H1 (cell line): ENCODE data around the gene GNB1L. TPM values are rescaled to one million over a fixed set of nuclear protein-coding genes. Genes with fewer than 3 reads are reported as not detected.
A peak's percentile ranks its signal among the peaks of the same experiment; 100 is the strongest.

ENCODE experiments used
- CTCF ChIA-PET: fragments of 300-600 bp; sonication (Branson Sonifier 250); formaldehyde crosslinking; loops from one replicate; lab custom pipeline; 2021; ENCODE audit not compliant: partially characterized antibody; lab: Charles Lee
- POLR2A ChIA-PET: fragments of 300-600 bp; sonication (Branson Sonifier 250); formaldehyde crosslinking; loops from one replicate; lab custom pipeline; 2021; ENCODE audit warnings: inconsistent platforms; ENCODE audit not compliant: partially characterized antibody; lab: Charles Lee
- DNase-seq, 2 experiments: peaks; one replicate each; pipeline versions ENCODE4 v3.0.0 to v3.0.0-alpha.2; 2010 to 2022; ENCODE audit warnings: low spot score in 2 of 2, low read depth in 1 of 2, mixed read lengths in 1 of 2
- FAIRE-seq: peaks from 2 replicates; lab custom pipeline; 2011; peaks lifted over from hg19 to GRCh38; lab: Jason Lieb, UNC
- H2AFZ ChIP-seq: 2 replicates; pipeline ENCODE4 v1.8.1; 2012; ENCODE audit warnings: low read length, inconsistent platforms
- H2AK5ac ChIP-seq: 2 replicates; pipeline ENCODE4 v1.6.1; 2013; ENCODE audit warnings: low read depth, low read length
- H2BK120ac ChIP-seq: replicated peaks from 2 replicates; pipeline ENCODE3; 2013; ENCODE audit warnings: low read depth, low read length, inconsistent platforms
- H2BK12ac ChIP-seq: 2 replicates; pipeline ENCODE4 v1.6.1; 2013; ENCODE audit warnings: low read depth, low read length
- H2BK15ac ChIP-seq: 2 replicates; pipeline ENCODE4 v1.6.1; 2013; ENCODE audit warnings: low read length
- H2BK20ac ChIP-seq: 2 replicates; pipeline ENCODE4 v1.6.1; 2013; ENCODE audit warnings: low read length
- H2BK5ac ChIP-seq: 2 replicates; pipeline ENCODE4 v1.6.1; 2013; ENCODE audit warnings: low read depth, low read length
- H3K14ac ChIP-seq: 2 replicates; pipeline ENCODE4 v1.6.1; 2013; ENCODE audit warnings: inconsistent platforms; ENCODE audit not compliant: insufficient read length
- H3K18ac ChIP-seq: 2 replicates; pipeline ENCODE4 v1.6.1; 2013; ENCODE audit warnings: low read length; ENCODE audit errors: extremely low read depth
- H3K23ac ChIP-seq: 2 replicates; pipeline ENCODE4 v1.6.1; 2013; ENCODE audit warnings: inconsistent platforms; ENCODE audit not compliant: insufficient read length
- H3K23me2 ChIP-seq: 2 replicates; pipeline ENCODE4 v1.6.1; 2013; ENCODE audit warnings: low read depth, low read length
- H3K27ac ChIP-seq: 2 replicates; pipeline ENCODE4 v1.6.1; 2011; ENCODE audit warnings: low read depth, low read length, inconsistent platforms
- H3K27me3 ChIP-seq, 4 experiments: replicated peaks in 1 of 4; 1 replicate in 1 of 4; 2 replicates in 3 of 4; pipeline versions ENCODE4 v1.6.1 to v1.8.1; 2011 to 2013; ENCODE audit warnings: low read length in 3 of 4, mild to moderate bottlenecking in 3 of 4, inconsistent platforms in 2 of 4, mixed read lengths in 2 of 4, moderate library complexity in 1 of 4; ENCODE audit not compliant: control insufficient read depth in 3 of 4, insufficient read depth in 3 of 4; ENCODE audit errors: extremely low read depth in 1 of 4
- H3K36me3 ChIP-seq, 4 experiments: 2 replicates each; pipeline versions ENCODE4 v1.6.1 to v1.8.1; 2011 to 2013; ENCODE audit warnings: mild to moderate bottlenecking in 4 of 4, low read length in 3 of 4, moderate library complexity in 2 of 4, control low read depth in 1 of 4, inconsistent platforms in 1 of 4; ENCODE audit not compliant: insufficient read depth in 4 of 4, control insufficient read depth in 2 of 4
- H3K4ac ChIP-seq: replicated peaks from 2 replicates; pipeline ENCODE3; 2013; ENCODE audit warnings: low read length, low read depth, mixed read lengths, inconsistent platforms; ENCODE audit not compliant: insufficient read length
- H3K4me1 ChIP-seq, 4 experiments: replicated peaks in 1 of 4; 1 replicate in 1 of 4; 2 replicates in 3 of 4; pipeline versions ENCODE4 v1.6.1 to v1.8.1; 2011 to 2013; ENCODE audit warnings: low read length in 3 of 4, inconsistent platforms in 2 of 4, mixed read lengths in 1 of 4; ENCODE audit not compliant: insufficient read depth in 4 of 4, control insufficient read depth in 3 of 4
- H3K4me2 ChIP-seq, 2 experiments: 2 replicates each; pipeline versions ENCODE4 v1.6.1 to v1.8.1; 2011 to 2013; ENCODE audit warnings: low read depth in 2 of 2, low read length in 2 of 2, control low read depth in 1 of 2, inconsistent platforms in 1 of 2, mild to moderate bottlenecking in 1 of 2; ENCODE audit not compliant: insufficient read depth in 1 of 2
- H3K4me3 ChIP-seq, 4 experiments: fragments of 200-600, 300-600 bp in 1 of 4; sonication (generic), shearing (Covaris generic), sonication (Bioruptor Twin) in 1 of 4; 2 replicates each; pipeline versions ENCODE4 v1.5.1 to v1.8.1; 2011 to 2016; ENCODE audit warnings: low read length in 4 of 4, low read depth in 3 of 4, control low read depth in 2 of 4, inconsistent platforms in 2 of 4, mild to moderate bottlenecking in 2 of 4, mixed read lengths in 1 of 4, moderate library complexity in 1 of 4; ENCODE audit not compliant: insufficient read depth in 2 of 4; ENCODE audit errors: extremely low read depth in 1 of 4
- H3K56ac ChIP-seq: replicated peaks from 2 replicates; pipeline ENCODE3; 2013; ENCODE audit warnings: low read depth, mild to moderate bottlenecking, mixed read lengths, low read length, inconsistent platforms; ENCODE audit not compliant: insufficient read length
- H3K79me1 ChIP-seq: 2 replicates; pipeline ENCODE4 v1.6.1; 2013; ENCODE audit warnings: low read depth, low read length, control low read depth
- H3K79me2 ChIP-seq, 2 experiments: 2 replicates each; pipeline versions ENCODE4 v1.6.1 to v1.8.1; 2012 to 2013; ENCODE audit warnings: low read length in 2 of 2, mild to moderate bottlenecking in 2 of 2, inconsistent platforms in 1 of 2; ENCODE audit not compliant: insufficient read depth in 2 of 2, control insufficient read depth in 1 of 2
- H3K9ac ChIP-seq, 4 experiments: replicated peaks in 1 of 4; 1 replicate in 1 of 4; 2 replicates in 3 of 4; pipeline versions ENCODE4 v1.6.1 to v1.8.1; 2011 to 2013; ENCODE audit warnings: low read depth in 3 of 4, low read length in 3 of 4, control low read depth in 2 of 4, mild to moderate bottlenecking in 2 of 4, moderate library complexity in 2 of 4, inconsistent platforms in 1 of 4; ENCODE audit errors: extremely low read depth in 1 of 4
- H3K9me3 ChIP-seq, 2 experiments: 2 replicates each; pipeline versions ENCODE4 v1.6.1 to v1.8.1; 2012 to 2013; ENCODE audit warnings: mild to moderate bottlenecking in 2 of 2, moderate library complexity in 2 of 2, control low read depth in 1 of 2, inconsistent platforms in 1 of 2, low read depth in 1 of 2, low read length in 1 of 2, mixed read lengths in 1 of 2; ENCODE audit not compliant: insufficient read depth in 2 of 2
- H4K20me1 ChIP-seq, 2 experiments: replicated peaks in 1 of 2; 2 replicates each; pipeline versions ENCODE3 to v1.8.1; 2011 to 2013; ENCODE audit warnings: inconsistent platforms in 2 of 2, low read length in 2 of 2, mild to moderate bottlenecking in 1 of 2; ENCODE audit not compliant: insufficient read depth in 2 of 2, control insufficient read depth in 1 of 2
- H4K5ac ChIP-seq: 2 replicates; pipeline ENCODE4 v1.6.1; 2013; ENCODE audit warnings: low read length, low read depth, mixed read lengths, inconsistent platforms; ENCODE audit not compliant: insufficient read length
- H4K8ac ChIP-seq: 2 replicates; pipeline ENCODE4 v1.8.0; 2013; ENCODE audit warnings: mild to moderate bottlenecking, moderate library complexity, low read length, inconsistent platforms; ENCODE audit not compliant: insufficient read depth; ENCODE audit errors: extremely low read depth
- H4K91ac ChIP-seq: replicated peaks from 2 replicates; pipeline ENCODE3; 2013; ENCODE audit warnings: low read length, mixed read lengths, inconsistent platforms; ENCODE audit not compliant: insufficient read length
- BRCA1 ChIP-seq: IDR thresholded peaks from 2 replicates; pipeline ENCODE4 v1.6.1; 2012; ENCODE audit warnings: low read depth, low read length, improper control_type of control experiment
- NANOG ChIP-seq: IDR thresholded peaks from 2 replicates; pipeline ENCODE4 v1.6.1; 2011; ENCODE audit warnings: low read length, low read depth, mild to moderate bottlenecking, inconsistent platforms; ENCODE audit not compliant: insufficient read depth, poor library complexity, severe bottlenecking
- WGBS, 2 experiments: shearing (Covaris generic) in 1 of 2; methylation state at CpG; one replicate each; pipeline versions ENCODE4 v1.1.6 to v1.1.7; 2013 to 2015; ENCODE audit warnings: low lambda C conversion rate in 2 of 2, mixed read lengths in 2 of 2, inconsistent platforms in 1 of 2, low coverage in 1 of 2, missing lambda C conversion rate in 1 of 2; ENCODE audit not compliant: insufficient replicate concordance in 2 of 2, insufficient coverage in 1 of 2, insufficient read length in 1 of 2; ENCODE audit errors: extremely low coverage in 1 of 2, missing lambda C conversion rate in 1 of 2; 5-methylcytosine and 5-hydroxymethylcytosine counted together
- polyA plus RNA-seq, 7 experiments: library from polyadenylated mRNA; depleted of rRNA in 3 of 7; stranded (reverse) in 5 of 7; unstranded in 2 of 7; fragments of >200 nt in 5 of 7; fragments of 200-250 nt in 2 of 7; gene quantifications; 1 replicate in 5 of 7; 2 replicates in 1 of 7; 4 replicates in 1 of 7; pipeline versions ENCODE4 v1.2.1 to v1.2.3, GENCODE V29; 2011 to 2013; ENCODE audit warnings: missing spikeins in 2 of 7, mixed read lengths in 2 of 7
- total RNA-seq: library from RNA; stranded (reverse); fragmentation: NEBNext Ultra II Directional; extraction: Animal tissue kit (Norgen Biotek cat#: 25700); gene quantifications from 2 replicates; pipeline ENCODE4 v1.2.1, GENCODE V29; 2021
- TF ChIP-seq, protein P1 (sequence below): IDR thresholded peaks from 2 replicates; pipeline ENCODE4 v1.6.1; 2012; ENCODE audit warnings: inconsistent platforms
- TF ChIP-seq, protein P2 (sequence below): IDR thresholded peaks from 2 replicates; pipeline ENCODE4 v1.6.1; 2011; ENCODE audit warnings: low read depth, mild to moderate bottlenecking, low read length; ENCODE audit not compliant: insufficient read depth
- TF ChIP-seq, protein P3 (sequence below): IDR thresholded peaks from 2 replicates; pipeline ENCODE4 v1.6.1; 2012; ENCODE audit warnings: low read length, inconsistent platforms

GNB1L gene
- total and polyA plus RNA-seq, 2 of the 8 experiments (the other 6 are each of a cell fraction or from before 2014, with no cell fraction given), result 14.0 to 15.6 TPM

GRCh38 chr22:19898831-19899567, 44.3 kb upstream of the GNB1L start:
- H3K36me3 ChIP-seq, result no peaks in the 10 kb centered on the region
- ChIA-PET CTCF (interaction anchor here (0.8 to 10.1 kb wide), 8 partner anchors 7 to 502 kb away, joined by 3 to 69 read pairs (median 6); partner anchors contain the start of genes GNB1L and RTL10), POLR2A (interaction anchor here (1.1 to 1.3 kb wide), 2 partner anchors 18 to 21 kb away, joined by 3 read pairs; no protein-coding TSS in a partner anchor)
- H3K4ac ChIP-seq, result no peak overlapping the region
- H3K4me2 ChIP-seq, result no peak overlapping the region
- no peak overlapping the region for H3K23ac ChIP-seq
- no peaks in the 10 kb centered on the region for H4K20me1 ChIP-seq
- FAIRE-seq (no peak), DNase-seq (no peak)
- peak overlapping the region; percentile 97 for H2BK15ac ChIP-seq
- 93% methylated on average over 16 of the region's 16 CpGs; no CpG with 5 or more reads in 1 of the 2 experiments for WGBS, 2 experiments
- no peaks in the 10 kb centered on the region for H3K23me2 ChIP-seq
- no peak overlapping the region for H2AFZ ChIP-seq
- H3K27ac ChIP-seq, result no peak overlapping the region
- no peak overlapping the region for H3K4me3 ChIP-seq
- H2AK5ac ChIP-seq, result no peak overlapping the region
- H3K9ac ChIP-seq, result no peak overlapping the region
- no peak overlapping the region for H4K8ac ChIP-seq
- no peak overlapping the region for H2BK120ac ChIP-seq
- H3K4me1 ChIP-seq, result peaks cover 5 to 12% (median 12%) of the 10 kb centered on the region in 4 experiments
- no peaks in the 10 kb centered on the region; a peak in 1 of 7 replicates for H3K27me3 ChIP-seq
- no peak overlapping the region for H2BK20ac ChIP-seq
- no peaks in the 10 kb centered on the region for H3K9me3 ChIP-seq
- no peak overlapping the region for H4K91ac ChIP-seq
- H3K56ac ChIP-seq, result no peak overlapping the region
- TF ChIP-seq BRCA1, result no peak
- TF ChIP-seq, protein P1, sequence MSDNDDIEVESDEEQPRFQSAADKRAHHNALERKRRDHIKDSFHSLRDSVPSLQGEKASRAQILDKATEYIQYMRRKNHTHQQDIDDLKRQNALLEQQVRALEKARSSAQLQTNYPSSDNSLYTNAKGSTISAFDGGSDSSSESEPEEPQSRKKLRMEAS, result no peak
- TF ChIP-seq, protein P2, sequence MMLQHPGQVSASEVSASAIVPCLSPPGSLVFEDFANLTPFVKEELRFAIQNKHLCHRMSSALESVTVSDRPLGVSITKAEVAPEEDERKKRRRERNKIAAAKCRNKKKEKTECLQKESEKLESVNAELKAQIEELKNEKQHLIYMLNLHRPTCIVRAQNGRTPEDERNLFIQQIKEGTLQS, result no peak
- TF ChIP-seq NANOG, result no peak
- TF ChIP-seq, protein P3, sequence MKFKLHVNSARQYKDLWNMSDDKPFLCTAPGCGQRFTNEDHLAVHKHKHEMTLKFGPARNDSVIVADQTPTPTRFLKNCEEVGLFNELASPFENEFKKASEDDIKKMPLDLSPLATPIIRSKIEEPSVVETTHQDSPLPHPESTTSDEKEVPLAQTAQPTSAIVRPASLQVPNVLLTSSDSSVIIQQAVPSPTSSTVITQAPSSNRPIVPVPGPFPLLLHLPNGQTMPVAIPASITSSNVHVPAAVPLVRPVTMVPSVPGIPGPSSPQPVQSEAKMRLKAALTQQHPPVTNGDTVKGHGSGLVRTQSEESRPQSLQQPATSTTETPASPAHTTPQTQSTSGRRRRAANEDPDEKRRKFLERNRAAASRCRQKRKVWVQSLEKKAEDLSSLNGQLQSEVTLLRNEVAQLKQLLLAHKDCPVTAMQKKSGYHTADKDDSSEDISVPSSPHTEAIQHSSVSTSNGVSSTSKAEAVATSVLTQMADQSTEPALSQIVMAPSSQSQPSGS, result no peak
- no peak overlapping the region for H2BK12ac ChIP-seq
- H2BK5ac ChIP-seq, result peak overlapping the region; percentile 35; the same call in 1 of the 2 replicates
- no peaks in the 10 kb centered on the region for H3K79me2 ChIP-seq
- no peak overlapping the region for H3K14ac ChIP-seq
- no peak overlapping the region for H4K5ac ChIP-seq
- H3K18ac ChIP-seq, result no peak overlapping the region
- no peaks in the 10 kb centered on the region for H3K79me1 ChIP-seq
